Activated CD8-positive, alpha-beta memory T cell treated with anti-CD3 and anti-CD28 coated beads, Interleukin-2, amount 10 ng/mL, durations not matched to agents 7 days and 5 days (primary cell): ENCODE results near the gene PPP1R2C. TPM values are rescaled to one million over a fixed set of nuclear protein-coding genes. Genes with fewer than 3 reads are reported as not detected.

ENCODE experiments used
- ATAC-seq: fragments of 150-1000 bp; cut with Tn5 transposase; one replicate; pipeline ENCODE4 v1.10.0; 2021; ENCODE audit warnings: moderate library complexity
- CTCF ChIA-PET: fragments of 350-600 bp; sonication (Branson Sonifier 250); formaldehyde crosslinking; loops from one replicate; lab custom pipeline; 2021; ENCODE audit warnings: antibody characterized with exemption; lab: Charles Lee
- DNase-seq: peaks from one replicate; pipeline ENCODE4 v3.0.0-alpha.2; 2020
- H3K27ac Mint-ChIP-seq: one replicate; pipeline ENCODE4 v1.8.0; 2021; ENCODE audit warnings: mild to moderate bottlenecking, mixed read lengths
- H3K27me3 Mint-ChIP-seq: one replicate; pipeline ENCODE4 v1.8.0; 2021; ENCODE audit warnings: mixed read lengths
- H3K36me3 Mint-ChIP-seq: one replicate; pipeline ENCODE4 v1.8.0; 2021; ENCODE audit warnings: mild to moderate bottlenecking, mixed read lengths
- H3K4me1 Mint-ChIP-seq: one replicate; pipeline ENCODE4 v1.8.0; 2021; ENCODE audit warnings: mixed read lengths
- H3K4me3 Mint-ChIP-seq: one replicate; pipeline ENCODE4 v1.8.0; 2021; ENCODE audit warnings: mild to moderate bottlenecking, moderate library complexity, mixed read lengths
- H3K9me3 Mint-ChIP-seq: one replicate; pipeline ENCODE4 v1.8.0; 2022; ENCODE audit warnings: low read depth, mixed read lengths
- total RNA-seq, 2 experiments: library from RNA; stranded (reverse); gene quantifications; one replicate each; pipeline ENCODE4 v1.2.3, GENCODE V29; 2021

Gene PPP1R2C
- not detected for total RNA-seq

GRCh38 chrX:42778096-42778495 lies at the start of gene PPP1R2C:
TSS of gene PPP1R2C (minus strand) at chrX:42778163. CDS start at chrX:42778079, 84 bp downstream.
- DNase-seq (no peak), ATAC-seq (no peak)

GRCh38 chrX:42825201-42825600 lies 47.2 kb upstream of the PPP1R2C start:
- no peak overlapping the region for H3K4me3 Mint-ChIP-seq
- DNase-seq = no peak
- H3K4me1 Mint-ChIP-seq = no peaks in the 10 kb centered on the region
- peaks cover 4% of the 10 kb centered on the region for H3K36me3 Mint-ChIP-seq
- CTCF ChIA-PET = no interaction called here
- no peak overlapping the region for H3K27ac Mint-ChIP-seq
- H3K27me3 Mint-ChIP-seq = no peaks in the 10 kb centered on the region
- H3K9me3 Mint-ChIP-seq = peaks cover 2% of the 10 kb centered on the region
- ATAC-seq = no peak

More at GRCh38 chrX:42778096-42778495, at the start of gene PPP1R2C:
- peaks cover 4% of the 10 kb centered on the region for H3K9me3 Mint-ChIP-seq
- no peak within 1 kb of the TSS for H3K4me3 Mint-ChIP-seq
- no peaks in the 10 kb centered on the region for H3K4me1 Mint-ChIP-seq
- peaks cover 4% of the 10 kb centered on the region for H3K36me3 Mint-ChIP-seq
- CTCF ChIA-PET = no interaction called here
- no peak within 1 kb of the TSS for H3K27ac Mint-ChIP-seq
- no peaks in the 10 kb centered on the region for H3K27me3 Mint-ChIP-seq

GRCh38 chrX:42824541-42824940 lies 46.6 kb upstream of the PPP1R2C start:
- Mint-ChIP-seq H3K27ac (no peak overlapping the region), H3K4me1 (no peaks in the 10 kb centered on the region), H3K36me3 (peaks cover 4% of the 10 kb centered on the region), H3K27me3 (no peaks in the 10 kb centered on the region), H3K9me3 (peaks cover 2% of the 10 kb centered on the region), H3K4me3 (no peak overlapping the region)
- no peak for ATAC-seq
- CTCF ChIA-PET = no interaction called here
- DNase-seq = no peak

- no peak for DNase-seq
- Mint-ChIP-seq H3K9me3 (peaks cover 2% of the 10 kb centered on the region), H3K4me1 (no peaks in the 10 kb centered on the region), H3K36me3 (peaks cover 9% of the 10 kb centered on the region), H3K27ac (no peak overlapping the region), H3K27me3 (no peaks in the 10 kb centered on the region), H3K4me3 (no peak overlapping the region)
- CTCF ChIA-PET = interaction anchor here (1.0 kb wide), 1 partner anchor 15 kb away, joined by 3 read pairs; no protein-coding TSS in a partner anchor
- no peak for ATAC-seq
These were observed 45.5 kb upstream of the PPP1R2C start for GRCh38 chrX:42823443-42823842.

- CTCF ChIA-PET = no interaction called here
- DNase-seq (no peak), ATAC-seq (no peak)
- Mint-ChIP-seq H3K4me1 (no peaks in the 10 kb centered on the region), H3K4me3 (no peak overlapping the region), H3K27ac (no peak overlapping the region), H3K9me3 (peaks cover 2% of the 10 kb centered on the region), H3K27me3 (no peaks in the 10 kb centered on the region), H3K36me3 (peaks cover 9% of the 10 kb centered on the region)
These were observed 44.0 kb upstream of the PPP1R2C start for GRCh38 chrX:42821803-42822443.

GRCh38 chrX:42818151-42818921 lies 40.4 kb upstream of the PPP1R2C start:
- peaks cover 6% of the 10 kb centered on the region for H3K9me3 Mint-ChIP-seq
- H3K27me3 Mint-ChIP-seq = no peaks in the 10 kb centered on the region
- CTCF ChIA-PET = no interaction called here
- peaks cover 9% of the 10 kb centered on the region for H3K36me3 Mint-ChIP-seq
- H3K27ac Mint-ChIP-seq = no peak overlapping the region
- no peak for ATAC-seq
- DNase-seq = no peak
- H3K4me3 Mint-ChIP-seq = no peak overlapping the region
- H3K4me1 Mint-ChIP-seq = no peaks in the 10 kb centered on the region

GRCh38 chrX:42809569-42809968 lies 31.6 kb upstream of the PPP1R2C start:
- DNase-seq (no peak), ATAC-seq (no peak)
- Mint-ChIP-seq H3K4me1 (no peaks in the 10 kb centered on the region), H3K36me3 (peaks cover 3% of the 10 kb centered on the region), H3K27me3 (no peaks in the 10 kb centered on the region), H3K4me3 (no peak overlapping the region), H3K9me3 (peaks cover 3% of the 10 kb centered on the region), H3K27ac (no peak overlapping the region)
- CTCF ChIA-PET = no interaction called here

GRCh38 chrX:42807393-42807792 lies 29.4 kb upstream of the PPP1R2C start:
- H3K9me3 Mint-ChIP-seq = no peaks in the 10 kb centered on the region
- no peaks in the 10 kb centered on the region for H3K4me1 Mint-ChIP-seq
- CTCF ChIA-PET = no interaction called here

GRCh38 chrX:42804524-42804923 lies 26.6 kb upstream of the PPP1R2C start:
- no peaks in the 10 kb centered on the region for H3K36me3 Mint-ChIP-seq
- no peak for ATAC-seq
- H3K27me3 Mint-ChIP-seq = no peaks in the 10 kb centered on the region
- CTCF ChIA-PET = no interaction called here
- no peaks in the 10 kb centered on the region for H3K4me1 Mint-ChIP-seq
- DNase-seq = no peak
- no peak overlapping the region for H3K4me3 Mint-ChIP-seq
- H3K27ac Mint-ChIP-seq = no peak overlapping the region
- no peaks in the 10 kb centered on the region for H3K9me3 Mint-ChIP-seq

More at GRCh38 chrX:42807393-42807792, 29.4 kb upstream of the PPP1R2C start:
- Mint-ChIP-seq H3K27me3 (no peaks in the 10 kb centered on the region), H3K4me3 (no peak overlapping the region), H3K36me3 (no peaks in the 10 kb centered on the region), H3K27ac (no peak overlapping the region)
- ATAC-seq = no peak
- no peak for DNase-seq

GRCh38 chrX:42803320-42803719 lies 25.4 kb upstream of the PPP1R2C start:
- Mint-ChIP-seq H3K9me3 (no peaks in the 10 kb centered on the region), H3K36me3 (no peaks in the 10 kb centered on the region), H3K27ac (no peak overlapping the region), H3K4me3 (no peak overlapping the region), H3K27me3 (no peaks in the 10 kb centered on the region), H3K4me1 (no peaks in the 10 kb centered on the region)
- DNase-seq = no peak
- CTCF ChIA-PET = no interaction called here
- no peak for ATAC-seq

GRCh38 chrX:42797651-42798269 lies 19.8 kb upstream of the PPP1R2C start:
- DNase-seq = no peak
- no peak for ATAC-seq
- Mint-ChIP-seq H3K4me1 (no peaks in the 10 kb centered on the region), H3K4me3 (no peak overlapping the region), H3K27me3 (no peaks in the 10 kb centered on the region), H3K36me3 (no peaks in the 10 kb centered on the region), H3K27ac (no peak overlapping the region), H3K9me3 (no peaks in the 10 kb centered on the region)
- CTCF ChIA-PET = no interaction called here

GRCh38 chrX:42783451-42783850 lies 5.5 kb upstream of the PPP1R2C start:
- DNase-seq (no peak), ATAC-seq (no peak)
- Mint-ChIP-seq H3K27me3 (no peaks in the 10 kb centered on the region), H3K9me3 (peaks cover 4% of the 10 kb centered on the region), H3K27ac (no peak overlapping the region), H3K4me1 (no peaks in the 10 kb centered on the region), H3K4me3 (no peak overlapping the region), H3K36me3 (peaks cover 5% of the 10 kb centered on the region)
- CTCF ChIA-PET = no interaction called here

- CTCF ChIA-PET = no interaction called here
- H3K4me1 Mint-ChIP-seq = no peaks in the 10 kb centered on the region
- DNase-seq (no peak), ATAC-seq (no peak)
- H3K36me3 Mint-ChIP-seq = peaks cover 4% of the 10 kb centered on the region
- H3K4me3 Mint-ChIP-seq = no peak overlapping the region
- H3K27ac Mint-ChIP-seq = no peak overlapping the region
- H3K9me3 Mint-ChIP-seq = peaks cover 4% of the 10 kb centered on the region
- H3K27me3 Mint-ChIP-seq = no peaks in the 10 kb centered on the region
These were observed 1.8 kb downstream of the PPP1R2C start for GRCh38 chrX:42776195-42776594.

- CTCF ChIA-PET = no interaction called here
- Mint-ChIP-seq H3K9me3 (no peaks in the 10 kb centered on the region), H3K4me3 (no peak overlapping the region), H3K27me3 (no peaks in the 10 kb centered on the region), H3K27ac (no peak overlapping the region), H3K4me1 (no peaks in the 10 kb centered on the region), H3K36me3 (no peaks in the 10 kb centered on the region)
- DNase-seq (no peak), ATAC-seq (no peak)
These were observed 5.1 kb downstream of the PPP1R2C start for GRCh38 chrX:42772874-42773273.
